Measurements from ENCODE around the gene AFG3L2.

DNA sequence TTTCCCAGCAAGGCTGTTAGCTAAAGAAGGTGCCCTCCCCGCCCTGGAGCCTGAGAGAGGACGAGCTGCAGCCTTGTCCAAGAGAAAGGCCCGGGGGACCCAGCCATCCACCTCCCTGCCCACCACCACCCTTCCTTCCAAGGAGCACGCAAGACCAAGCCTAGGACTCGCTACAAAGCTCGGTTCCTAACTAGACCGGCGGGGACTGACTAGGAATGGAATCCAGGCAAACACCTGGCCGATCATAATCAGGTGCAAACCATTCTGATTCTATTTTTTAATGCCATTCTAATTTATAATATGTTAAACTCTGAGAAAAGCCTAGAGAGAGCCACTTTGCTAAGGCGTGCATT is 88.6 kb downstream of the AFG3L2 start:
- TF ChIP-seq POLR2A (IDR thresholded peaks at IDR 0.05): no peak
- TF ChIP-seq, protein P1, sequence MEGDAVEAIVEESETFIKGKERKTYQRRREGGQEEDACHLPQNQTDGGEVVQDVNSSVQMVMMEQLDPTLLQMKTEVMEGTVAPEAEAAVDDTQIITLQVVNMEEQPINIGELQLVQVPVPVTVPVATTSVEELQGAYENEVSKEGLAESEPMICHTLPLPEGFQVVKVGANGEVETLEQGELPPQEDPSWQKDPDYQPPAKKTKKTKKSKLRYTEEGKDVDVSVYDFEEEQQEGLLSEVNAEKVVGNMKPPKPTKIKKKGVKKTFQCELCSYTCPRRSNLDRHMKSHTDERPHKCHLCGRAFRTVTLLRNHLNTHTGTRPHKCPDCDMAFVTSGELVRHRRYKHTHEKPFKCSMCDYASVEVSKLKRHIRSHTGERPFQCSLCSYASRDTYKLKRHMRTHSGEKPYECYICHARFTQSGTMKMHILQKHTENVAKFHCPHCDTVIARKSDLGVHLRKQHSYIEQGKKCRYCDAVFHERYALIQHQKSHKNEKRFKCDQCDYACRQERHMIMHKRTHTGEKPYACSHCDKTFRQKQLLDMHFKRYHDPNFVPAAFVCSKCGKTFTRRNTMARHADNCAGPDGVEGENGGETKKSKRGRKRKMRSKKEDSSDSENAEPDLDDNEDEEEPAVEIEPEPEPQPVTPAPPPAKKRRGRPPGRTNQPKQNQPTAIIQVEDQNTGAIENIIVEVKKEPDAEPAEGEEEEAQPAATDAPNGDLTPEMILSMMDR (IDR thresholded peaks at IDR 0.05): no peak

Measured in right lobe of liver (tissue), 4 donors.